HG02884 (cell line): ENCODE results near the gene CCDC92.
"Not testable (repeated sequence)": the region's sequence is repeated elsewhere in the genome, so short reads cannot be mapped to it uniquely, and the experiment has no call there.

Experiments
- ATAC-seq: cut with Tn5 transposase; IDR thresholded peaks from one replicate; pipeline ENCODE4 v1.9.1; 2021; ENCODE audit warnings: mild to moderate bottlenecking, moderate library complexity; ENCODE audit not compliant: unreplicated experiment

Gene CCDC92

GRCh38 chr12:123911672-123912409 is 60.8 kb downstream of the CCDC92 start:
- not testable (repeated sequence) for ATAC-seq

DNA sequence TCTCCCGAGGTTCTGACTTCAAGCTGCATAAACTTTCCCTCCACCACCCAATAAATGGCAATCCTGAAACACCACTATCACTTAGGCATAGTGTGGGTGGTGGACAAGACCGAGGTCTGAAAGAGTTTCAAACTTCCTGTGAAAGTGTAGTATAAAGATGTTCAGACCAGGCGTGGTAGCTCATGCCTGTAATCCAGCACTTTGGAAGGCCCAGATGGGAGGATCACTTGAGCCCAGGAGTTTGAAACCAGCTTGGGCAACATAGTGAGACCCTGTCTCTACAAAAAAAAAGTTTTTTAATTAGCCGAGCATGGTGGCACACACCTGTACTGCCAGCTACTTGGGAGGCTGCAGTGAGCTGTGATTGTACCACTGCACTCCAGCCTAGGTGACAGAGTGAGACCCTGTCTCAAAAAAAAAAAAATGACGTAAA is 61.9 kb downstream of the CCDC92 start:
- ATAC-seq, result no peak

DNA sequence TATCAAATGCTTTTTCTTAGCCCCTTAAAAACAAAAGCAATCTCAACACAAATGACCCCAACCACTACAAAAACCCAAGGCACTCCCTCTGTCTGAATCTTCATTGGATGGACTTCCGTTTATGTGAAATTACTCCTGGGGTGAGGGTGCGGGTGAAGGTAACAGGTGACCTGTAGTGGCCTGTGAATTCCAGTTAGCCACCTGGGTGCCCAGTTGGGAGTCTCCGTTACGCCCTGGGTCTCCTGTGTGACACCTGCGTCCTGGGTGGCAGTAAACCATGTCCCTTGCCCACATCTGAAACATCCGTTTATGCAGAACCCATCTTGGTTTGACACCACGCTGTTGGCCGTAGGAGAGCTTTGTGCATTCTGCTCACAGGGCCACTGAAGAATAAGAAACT is 62.6 kb downstream of the CCDC92 start:
- no peak for ATAC-seq

DNA sequence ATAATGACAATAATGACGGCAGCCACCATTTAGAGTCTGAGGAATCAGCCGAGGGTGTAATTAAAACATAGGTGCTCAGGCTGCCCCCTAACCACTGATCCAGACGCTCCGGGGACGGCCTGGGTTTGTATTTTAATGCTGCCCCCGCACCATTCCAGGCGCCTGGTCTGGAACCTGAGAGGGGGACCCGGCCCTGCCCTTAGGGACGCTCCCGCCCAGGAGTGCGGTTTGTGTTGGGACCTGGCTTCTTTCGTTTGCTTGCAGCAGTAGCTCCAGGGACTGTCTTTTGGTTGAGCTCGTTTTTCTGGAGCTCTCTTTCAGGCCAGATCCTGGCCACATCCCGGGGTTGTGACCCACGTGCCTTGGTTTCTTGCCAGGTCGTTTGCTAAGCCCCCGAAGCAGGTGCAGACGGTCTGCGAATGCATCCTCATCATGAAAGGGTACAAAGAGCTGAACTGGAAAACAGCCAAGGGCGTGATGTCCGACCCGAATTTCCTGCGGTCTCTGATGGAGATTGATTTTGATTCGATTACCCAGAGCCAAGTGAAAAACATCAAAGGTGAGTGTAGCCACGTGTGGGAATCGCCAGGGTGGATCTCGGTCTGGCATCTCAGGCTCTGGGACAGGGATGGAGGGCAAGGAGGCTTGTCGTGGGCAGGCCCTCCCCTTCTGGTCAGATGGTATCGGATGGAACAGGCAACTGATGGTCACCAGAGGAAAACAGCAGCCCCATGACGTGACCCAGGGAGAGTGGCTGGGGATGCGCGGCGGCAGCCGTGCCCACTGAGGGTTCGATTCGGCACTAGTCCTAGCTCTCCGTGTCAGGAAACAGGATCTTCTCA is 63.5 kb downstream of the CCDC92 start:
- ATAC-seq, result no peak

DNA sequence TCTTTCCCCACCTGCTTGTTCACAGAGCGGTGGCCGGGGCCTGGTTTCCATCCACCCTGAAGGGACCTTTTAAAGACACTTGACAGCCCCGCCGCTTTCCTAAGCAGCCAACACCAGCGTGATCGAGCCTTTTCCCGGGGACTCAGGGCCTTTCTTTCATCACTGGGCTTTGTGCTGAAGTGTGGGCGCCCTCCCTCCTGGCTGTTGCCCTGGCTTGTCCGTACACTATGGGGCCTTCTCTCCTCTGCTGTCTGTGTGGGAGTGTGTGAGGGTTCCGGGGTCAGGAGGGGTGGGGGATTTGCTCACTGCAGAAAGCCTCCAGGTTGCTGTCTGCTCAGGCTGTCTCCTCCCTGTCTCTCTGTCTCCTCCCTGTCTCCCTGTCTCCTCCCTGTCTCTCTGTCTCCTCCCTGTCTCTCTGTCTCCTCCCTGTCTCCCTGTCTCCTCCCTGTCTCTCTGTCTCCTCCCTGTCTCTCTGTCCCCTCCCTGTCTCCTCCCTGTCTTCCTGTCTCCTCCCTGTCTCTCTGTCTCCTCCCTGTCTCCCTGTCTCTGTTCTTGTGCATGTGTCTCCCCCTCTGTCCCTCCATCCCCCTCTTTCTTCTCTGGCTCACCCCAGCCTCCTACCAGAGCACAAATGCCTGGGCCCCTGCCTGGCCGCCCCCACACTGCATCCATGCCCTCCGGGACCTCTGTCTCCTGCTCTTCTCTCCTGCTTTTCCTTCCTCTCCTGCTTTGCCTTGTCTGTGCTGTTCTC is 64.7 kb downstream of the CCDC92 start:
- ATAC-seq, result no peak

- ATAC-seq, result no peak
These were observed 65.8 kb downstream of the CCDC92 start for GRCh38 chr12:123906711-123907420.

GRCh38 chr12:123905319-123905925 is 67.2 kb downstream of the CCDC92 start:
- ATAC-seq, result no peak

DNA sequence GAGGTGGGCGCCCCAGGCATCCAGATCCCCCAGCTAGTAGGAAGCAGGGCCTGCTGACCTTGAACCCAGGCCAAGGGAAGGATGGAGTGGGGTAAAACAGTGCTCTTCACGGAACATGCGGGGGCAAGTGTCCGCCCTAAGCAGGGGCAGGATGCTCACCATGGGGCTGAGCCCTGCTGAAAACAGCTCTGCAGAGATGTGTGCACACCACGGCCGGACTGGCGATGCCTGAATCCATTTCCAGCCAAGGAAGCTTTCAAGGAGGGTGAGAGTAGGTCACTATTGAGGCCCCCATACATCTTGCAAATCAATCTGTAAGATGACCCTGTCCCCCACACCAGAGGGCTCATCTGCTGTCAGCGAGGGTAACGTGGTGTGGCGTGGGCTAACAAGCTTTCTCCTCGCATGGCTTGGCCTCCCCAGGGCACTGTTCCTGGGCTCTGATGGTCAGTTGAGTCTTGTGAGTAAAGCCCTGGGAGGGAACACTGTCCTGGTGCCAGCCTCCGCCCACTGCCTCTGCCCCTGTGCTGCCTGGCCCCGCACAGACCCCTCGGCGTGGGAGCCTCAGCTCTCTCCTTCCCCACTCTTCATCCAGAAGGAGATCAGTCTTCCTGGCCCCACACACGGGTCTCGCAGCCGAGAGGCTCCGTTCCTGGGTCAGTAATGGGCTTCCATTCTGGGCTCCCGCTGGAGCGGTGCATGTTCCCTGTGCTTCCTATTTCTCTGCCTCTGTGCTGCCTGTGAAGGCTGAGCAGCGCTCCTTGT is 69.1 kb downstream of the CCDC92 start:
- no peak for ATAC-seq

- no peak for ATAC-seq
These were observed 69.8 kb downstream of the CCDC92 start for GRCh38 chr12:123902821-123903220.

- no peak for ATAC-seq
These were observed 71.7 kb downstream of the CCDC92 start for GRCh38 chr12:123900871-123901376.

- ATAC-seq, result no peak
These were observed 73.3 kb downstream of the CCDC92 start for GRCh38 chr12:123899368-123899767.

- ATAC-seq, result no peak
These were observed 74.0 kb downstream of the CCDC92 start for GRCh38 chr12:123898673-123899072.

GRCh38 chr12:123897221-123897620 is 75.4 kb downstream of the CCDC92 start:
- ATAC-seq, result no peak

GRCh38 chr12:123896767-123897166 is 75.9 kb downstream of the CCDC92 start:
- ATAC-seq, result no peak

DNA sequence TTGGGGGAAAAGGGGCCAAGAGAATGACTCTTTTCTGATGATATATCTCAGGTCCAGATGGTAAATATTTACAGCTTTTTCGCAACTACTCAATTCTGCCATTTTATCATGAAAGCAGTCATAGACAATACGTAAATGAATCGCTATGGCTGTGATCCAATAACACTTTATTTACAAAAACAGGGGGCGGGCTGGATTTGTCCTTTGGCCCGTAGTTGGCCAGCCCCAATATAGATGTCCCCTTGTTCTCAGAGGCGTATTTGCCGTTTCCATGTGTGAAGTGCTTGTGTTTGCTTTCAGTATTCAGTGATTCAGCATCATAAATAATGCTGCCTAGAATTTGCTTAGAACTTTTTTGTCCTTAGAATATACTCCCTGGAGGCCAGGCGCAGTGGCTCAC is 77.2 kb downstream of the CCDC92 start:
- no peak for ATAC-seq

DNA sequence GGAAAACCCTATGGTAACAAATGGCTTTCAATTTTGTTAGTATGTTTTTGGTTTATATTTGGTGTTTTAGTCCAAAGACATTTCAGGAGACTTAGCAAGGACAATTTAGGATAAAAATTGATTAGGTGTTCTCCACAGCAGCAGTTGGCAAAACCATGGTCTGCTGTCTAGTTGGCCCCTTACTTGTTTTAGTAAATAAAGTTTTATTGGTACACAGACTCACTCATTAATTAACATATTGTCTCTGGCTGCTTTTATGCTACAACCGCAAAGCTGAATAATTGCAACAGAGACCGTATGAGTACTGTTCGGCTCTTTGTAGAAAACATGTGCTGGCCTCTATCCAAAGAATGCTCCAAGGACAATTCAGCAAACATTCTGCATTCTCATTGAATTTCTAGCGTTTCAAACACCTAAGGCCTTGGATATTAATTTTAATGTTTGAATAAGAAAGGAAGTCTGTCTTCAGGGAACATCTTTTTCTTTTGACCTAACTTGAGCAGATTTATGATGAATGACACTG is 77.7 kb downstream of the CCDC92 start:
- no peak for ATAC-seq

DNA sequence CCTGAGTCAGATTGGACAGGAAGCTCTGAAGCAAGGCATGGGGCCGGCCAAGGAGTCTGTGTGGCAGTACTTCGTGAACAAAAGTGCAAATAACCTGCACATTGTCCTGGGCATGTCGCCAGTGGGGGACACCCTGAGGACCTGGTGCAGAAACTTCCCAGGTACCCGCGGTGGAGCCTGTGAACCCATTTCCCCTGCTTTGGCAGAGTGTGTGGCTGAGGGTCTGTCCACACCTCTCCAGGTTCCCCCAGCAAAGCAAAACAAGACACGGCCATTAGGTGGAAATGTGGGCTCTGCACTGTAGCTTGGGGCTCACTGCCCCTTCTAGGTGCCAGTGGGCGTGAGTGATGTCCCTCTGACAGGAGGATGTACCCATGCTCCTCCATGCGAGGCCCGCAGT is 79.4 kb downstream of the CCDC92 start:
- ATAC-seq, result no peak

- no peak for ATAC-seq
These were observed 79.8 kb downstream of the CCDC92 start for GRCh38 chr12:123892853-123893252.

DNA sequence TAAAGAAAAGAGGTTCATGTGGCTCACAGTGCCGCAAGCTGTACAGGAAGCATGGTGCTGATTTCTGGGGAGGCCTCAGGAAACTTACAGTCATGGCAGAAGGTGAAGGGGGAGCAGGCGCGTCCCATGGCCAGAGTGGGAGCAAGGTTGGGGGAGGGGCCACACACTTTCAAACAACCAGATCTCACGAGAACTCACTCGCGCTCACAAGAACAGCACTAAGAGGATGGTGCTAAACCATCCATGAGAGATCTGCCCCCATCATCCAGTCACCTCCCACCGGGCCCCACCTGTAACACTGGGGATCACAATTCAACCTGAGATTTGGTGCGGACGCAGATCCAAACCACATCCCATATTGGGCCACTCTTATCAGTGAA is 80.5 kb downstream of the CCDC92 start:
- no peak for ATAC-seq
